BE2C (cell line): ENCODE data around the gene EPB42.
A peak's percentile ranks its signal among the peaks of the same experiment; 100 is the strongest.

ENCODE experiments used
- DNase-seq: peaks from one replicate; pipeline ENCODE4 v3.0.0-alpha.2; 2020
- H3K27me3 ChIP-seq: fragments of 250-450 bp; sonication (Bioruptor Pico); 2 replicates; pipeline ENCODE4 v1.5.1; 2020; ENCODE audit warnings: mild to moderate bottlenecking
- H3K36me3 ChIP-seq: fragments of 250-450 bp; sonication (Bioruptor Pico); 2 replicates; pipeline ENCODE4 v1.5.1; 2020; ENCODE audit warnings: mild to moderate bottlenecking
- H3K4me1 ChIP-seq: fragments of 250-450 bp; sonication (Bioruptor Pico); 2 replicates; pipeline ENCODE4 v1.5.1; 2020
- H3K4me3 ChIP-seq: 2 replicates; pipeline ENCODE4 v1.5.1; 2011; ENCODE audit warnings: low read depth, low read length
- H3K9me3 ChIP-seq: fragments of 250-450 bp; sonication (Bioruptor Pico); 2 replicates; pipeline ENCODE4 v1.5.1; 2020
- CTCF ChIP-seq: IDR thresholded peaks from 2 replicates; pipeline ENCODE4 v1.5.1; 2012; ENCODE audit warnings: mild to moderate bottlenecking, low read depth, low read length

The EPB42 gene

GRCh38 chr15:43253431-43254403 is 32.9 kb upstream of the EPB42 start:
- H3K4me1 ChIP-seq: no peaks in the 10 kb centered on the region
- TF ChIP-seq CTCF: no peak
- DNase-seq: peak; percentile 28
- H3K4me3 ChIP-seq: no peak overlapping the region
- no peaks in the 10 kb centered on the region for H3K9me3 ChIP-seq
- H3K27me3 ChIP-seq: no peaks in the 10 kb centered on the region; the same call in 1 of the 2 replicates
- H3K36me3 ChIP-seq: no peaks in the 10 kb centered on the region

GRCh38 chr15:43251871-43252250 is 31.0 kb upstream of the EPB42 start:
- no peaks in the 10 kb centered on the region for H3K9me3 ChIP-seq
- no peaks in the 10 kb centered on the region for H3K4me1 ChIP-seq
- TF ChIP-seq CTCF: no peak
- no peak overlapping the region for H3K4me3 ChIP-seq
- no peaks in the 10 kb centered on the region for H3K36me3 ChIP-seq
- no peaks in the 10 kb centered on the region; the same call in 1 of the 2 replicates for H3K27me3 ChIP-seq
- DNase-seq: no peak

- Histone ChIP-seq H3K4me3 (no peak overlapping the region), H3K36me3 (no peaks in the 10 kb centered on the region), H3K27me3 (no peaks in the 10 kb centered on the region), H3K4me1 (no peaks in the 10 kb centered on the region), H3K9me3 (no peaks in the 10 kb centered on the region)
- no peak for TF ChIP-seq CTCF
- DNase-seq: no peak
Observed at GRCh38 chr15:43251185-43251870, 30.5 kb upstream of the EPB42 start.

GRCh38 chr15:43250785-43251184 is 30.0 kb upstream of the EPB42 start:
- no peak for TF ChIP-seq CTCF
- H3K27me3 ChIP-seq: no peaks in the 10 kb centered on the region
- no peaks in the 10 kb centered on the region for H3K4me1 ChIP-seq

GRCh38 chr15:43249699-43250203 is 28.9 kb upstream of the EPB42 start:
- Histone ChIP-seq H3K36me3 (no peaks in the 10 kb centered on the region), H3K4me3 (no peak overlapping the region), H3K27me3 (no peaks in the 10 kb centered on the region), H3K9me3 (no peaks in the 10 kb centered on the region), H3K4me1 (no peaks in the 10 kb centered on the region)
- DNase-seq: no peak
- no peak for TF ChIP-seq CTCF

More at GRCh38 chr15:43250785-43251184, 30.0 kb upstream of the EPB42 start:
- Histone ChIP-seq H3K9me3 (no peaks in the 10 kb centered on the region), H3K4me3 (no peak overlapping the region), H3K36me3 (no peaks in the 10 kb centered on the region)
- no peak for DNase-seq
